Stimulated activated CD4-positive, alpha-beta T cell treated with anti-CD3 and anti-CD28 coated beads, Interleukin-15, amount 100 ng/mL, for 1 hour (primary cell): ENCODE results near the gene TRIM31.

Experiments used
- DNase-seq, 2 donors: peaks; one replicate each; pipeline ENCODE4 v3.0.0-alpha.2; 2020; ENCODE audit warnings: low read depth in 1 of 2, low spot score in 1 of 2

The TRIM31 gene

GRCh38 chr6:30113003-30113759, at the start of gene TRIM31:
TSS of gene TRIM31 (minus strand) at chr6:30113090. CDS start at chr6:30112805, 285 bp downstream.
- no peak for DNase-seq

GRCh38 chr6:30162265-30163089, 49.6 kb upstream of the TRIM31 start:
- no peak for DNase-seq

GRCh38 chr6:30160785-30161531, 48.1 kb upstream of the TRIM31 start, which contains the start of gene TRIM10:
TSS of gene TRIM10 (minus strand) at chr6:30161211. CDS start at chr6:30160858, 353 bp downstream.
- DNase-seq, result no peak

- no peak for DNase-seq
These were observed 47.3 kb upstream of the TRIM31 start for GRCh38 chr6:30160008-30160784.

GRCh38 chr6:30158475-30159040, 45.7 kb upstream of the TRIM31 start:
- no peak for DNase-seq

- DNase-seq, result no peak
These were observed 45.1 kb upstream of the TRIM31 start for GRCh38 chr6:30157999-30158398.

GRCh38 chr6:30157581-30157980, 44.7 kb upstream of the TRIM31 start:
- DNase-seq, result no peak

- DNase-seq, result no peak
These were observed 43.9 kb upstream of the TRIM31 start for GRCh38 chr6:30156774-30157173.

- no peak for DNase-seq
These were observed 43.3 kb upstream of the TRIM31 start for GRCh38 chr6:30156262-30156599.

GRCh38 chr6:30155520-30156261, 42.8 kb upstream of the TRIM31 start:
- no peak for DNase-seq

- no peak for DNase-seq
These were observed 42.0 kb upstream of the TRIM31 start for GRCh38 chr6:30154709-30155519.

GRCh38 chr6:30154061-30154460, 41.2 kb upstream of the TRIM31 start:
- no peak for DNase-seq

- no peak for DNase-seq
These were observed 40.2 kb upstream of the TRIM31 start for GRCh38 chr6:30152910-30153610.

GRCh38 chr6:30152016-30152673, 39.3 kb upstream of the TRIM31 start:
- DNase-seq, result no peak

- DNase-seq, result no peak
These were observed 38.7 kb upstream of the TRIM31 start for GRCh38 chr6:30151580-30151979.

GRCh38 chr6:30150671-30151395, 37.9 kb upstream of the TRIM31 start:
- no peak for DNase-seq

- DNase-seq, result no peak
These were observed 37.1 kb upstream of the TRIM31 start for GRCh38 chr6:30149858-30150550.
